A673 (cell line): ENCODE data around the gene PXDN.

Experiments
- CTCF ChIP-seq: fragments of 300-800, 200-600 bp; sonication (generic); conservative IDR thresholded peaks from 2 replicates; pipeline ENCODE4 v1.5.1; 2017; ENCODE audit warnings: low read depth, mild to moderate bottlenecking, antibody characterized with exemption, low read length, moderate library complexity, mixed read lengths
- EZH2 ChIP-seq: fragments of 200-600 bp; sonication (generic); IDR thresholded peaks from 2 replicates; pipeline ENCODE4 v1.6.1; 2017; ENCODE audit warnings: borderline replicate concordance, low read depth, mild to moderate bottlenecking, mixed read lengths, antibody characterized with exemption, low read length; ENCODE audit not compliant: poor library complexity, severe bottlenecking

DNA sequence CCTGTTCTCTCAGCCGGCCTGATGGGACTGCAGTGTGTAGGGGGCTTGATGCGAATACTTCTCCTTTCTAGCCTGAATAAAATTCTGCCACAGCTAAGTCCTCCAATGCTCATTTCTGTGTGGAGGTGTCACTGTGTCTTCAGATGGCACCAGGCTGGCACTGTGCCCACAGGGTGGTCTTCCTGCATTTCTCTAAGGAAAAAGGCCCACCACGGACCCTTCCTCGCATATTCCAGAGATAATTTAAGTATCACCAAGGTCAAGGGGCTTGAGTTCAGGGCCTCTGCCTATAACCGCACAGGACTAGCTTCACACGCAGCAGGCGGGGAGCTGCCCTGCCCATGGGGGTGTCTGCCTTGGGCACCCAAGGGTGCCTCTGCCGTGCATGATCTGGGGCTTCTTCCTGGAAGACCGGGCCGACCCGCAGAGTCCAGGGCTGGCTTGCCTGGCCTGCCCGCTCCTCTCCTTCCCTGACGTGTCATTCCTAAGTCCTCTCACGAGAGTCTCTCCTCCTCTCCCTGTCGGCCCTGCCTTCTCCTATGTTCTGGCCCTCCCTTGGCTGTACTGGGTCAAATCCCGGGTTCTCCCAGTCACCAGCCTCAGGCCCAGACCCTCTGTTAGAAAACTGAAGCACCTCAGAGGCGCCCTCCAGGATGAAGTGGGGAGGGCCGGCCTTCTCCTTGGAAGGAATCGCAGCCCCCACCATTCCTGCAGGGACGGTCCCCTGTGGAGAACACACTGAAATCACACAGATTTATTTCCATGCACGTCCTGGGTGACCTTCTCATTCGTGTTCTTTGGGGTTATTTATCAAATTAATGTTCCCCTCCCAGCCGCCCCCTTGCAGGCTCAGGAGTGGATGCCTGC is 48.9 kb upstream of the PXDN start:
- no peak for TF ChIP-seq CTCF
- no peak for TF ChIP-seq EZH2
